Activated T-helper 1 cell treated with Interleukin-2 at 50 U/mL for 16 hours (primary cell): ENCODE data around the gene TMEM212.
"Not testable (repeated sequence)": the region's sequence is repeated elsewhere in the genome, so short reads cannot be mapped to it uniquely, and the experiment has no call there.

Experiments
- DNase-seq: peaks from one replicate; pipeline ENCODE4 v3.0.0-alpha.2; 2020; ENCODE audit warnings: low read depth

TMEM212 gene

GRCh38 chr3:171813278-171813896 lies 29.8 kb upstream of the TMEM212 start:
- DNase-seq = no peak

DNA sequence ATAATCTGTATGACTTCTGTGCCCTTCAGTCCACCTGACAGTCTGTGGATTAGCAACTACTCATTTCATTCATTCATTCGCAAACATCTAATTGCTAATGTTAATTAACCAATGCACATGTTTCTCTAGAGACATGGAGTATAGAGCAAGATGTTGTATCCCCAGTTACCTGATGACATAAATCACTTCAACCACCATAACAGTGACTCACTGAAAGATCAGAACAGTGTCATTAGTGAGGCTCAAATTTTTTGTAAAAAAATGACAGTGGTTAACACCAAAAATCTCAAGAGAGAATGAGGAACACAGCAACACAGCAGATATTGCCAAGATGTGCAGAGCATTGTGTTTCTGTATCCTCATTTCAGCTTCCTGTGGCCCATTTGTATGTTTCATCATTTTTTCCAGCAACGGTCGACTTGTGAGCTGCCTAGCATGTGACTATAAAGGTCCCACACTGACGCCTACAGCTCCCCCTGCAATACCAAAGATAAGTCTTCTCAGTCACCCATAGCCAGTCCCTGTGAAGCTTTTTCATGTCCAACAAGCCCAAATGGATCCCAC lies 29.2 kb upstream of the TMEM212 start:
- DNase-seq = no peak

DNA sequence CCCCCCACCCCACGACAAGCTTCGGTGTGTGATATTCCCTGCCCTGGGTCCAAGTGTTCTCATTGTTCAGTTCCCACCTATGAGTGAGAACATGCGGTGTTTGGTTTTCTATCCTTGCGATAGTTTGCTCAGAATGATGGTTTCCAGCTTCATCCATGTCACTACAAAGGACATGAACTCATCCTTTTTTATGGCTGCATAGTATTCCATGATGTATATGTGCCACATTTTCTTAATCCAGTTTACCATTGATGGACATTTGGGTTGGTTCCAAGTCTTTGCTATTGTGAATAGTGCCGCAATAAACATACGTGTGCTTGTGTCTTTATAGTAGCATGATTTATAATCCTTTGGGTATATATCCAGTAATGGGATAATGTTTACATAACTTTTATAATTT lies 28.5 kb upstream of the TMEM212 start:
- DNase-seq = not testable (repeated sequence)

- no peak for DNase-seq
Measured at GRCh38 chr3:171815973-171816595, 27.1 kb upstream of the TMEM212 start.

- DNase-seq = no peak
Measured at GRCh38 chr3:171817074-171817800, 25.9 kb upstream of the TMEM212 start.

DNA sequence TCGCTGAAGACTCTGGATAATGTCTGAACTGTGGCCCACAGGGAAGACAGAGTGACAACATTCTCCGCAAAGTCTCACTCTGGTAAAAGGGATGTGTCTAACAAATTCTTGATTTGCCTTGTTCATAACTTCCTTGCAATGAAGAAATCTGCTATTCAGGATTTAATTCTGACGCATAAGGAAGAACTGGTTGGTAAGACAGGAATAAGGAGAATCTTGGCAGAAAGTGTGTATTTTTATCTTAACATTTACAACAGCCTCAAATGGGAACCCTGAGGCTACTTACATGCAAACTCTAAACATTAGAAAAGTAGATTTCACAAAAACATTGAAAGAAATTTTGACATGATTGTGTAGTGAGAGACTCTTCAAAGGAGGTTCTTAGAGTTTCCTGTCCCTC lies 22.1 kb upstream of the TMEM212 start:
- DNase-seq = no peak

- no peak for DNase-seq
Measured at GRCh38 chr3:171821778-171822358, 21.3 kb upstream of the TMEM212 start.

DNA sequence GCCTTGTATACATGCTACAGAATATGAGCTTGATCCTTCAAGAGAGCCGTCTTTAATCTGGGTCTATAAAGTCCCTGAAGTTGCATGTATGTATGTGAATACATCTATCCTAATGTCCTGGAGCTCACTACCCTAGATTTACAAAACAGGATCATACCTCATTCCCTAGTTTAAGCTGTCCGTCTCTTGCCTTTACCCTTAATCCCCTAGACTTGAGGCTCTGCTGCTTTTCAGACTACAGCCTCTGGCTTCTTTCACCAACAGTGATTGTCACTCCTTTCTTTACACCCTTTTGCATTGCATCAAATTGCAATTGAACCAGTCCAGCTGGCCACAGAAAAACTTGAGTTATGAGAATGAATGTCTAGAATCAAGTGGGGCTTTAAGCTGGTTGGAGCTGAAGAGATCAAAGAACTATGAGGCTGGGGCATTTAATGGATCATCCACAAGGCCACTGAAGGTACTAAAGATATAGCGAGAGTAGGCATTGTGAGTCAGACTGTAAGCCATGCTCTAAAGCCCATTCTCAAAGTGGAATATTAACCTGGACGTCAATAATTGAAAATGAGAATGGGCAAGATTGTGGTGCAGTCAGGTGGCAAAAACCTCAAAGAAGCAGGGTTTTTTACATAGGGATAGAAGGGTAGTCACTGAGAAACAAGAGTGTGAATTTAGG lies 20.6 kb upstream of the TMEM212 start:
- no peak for DNase-seq

DNA sequence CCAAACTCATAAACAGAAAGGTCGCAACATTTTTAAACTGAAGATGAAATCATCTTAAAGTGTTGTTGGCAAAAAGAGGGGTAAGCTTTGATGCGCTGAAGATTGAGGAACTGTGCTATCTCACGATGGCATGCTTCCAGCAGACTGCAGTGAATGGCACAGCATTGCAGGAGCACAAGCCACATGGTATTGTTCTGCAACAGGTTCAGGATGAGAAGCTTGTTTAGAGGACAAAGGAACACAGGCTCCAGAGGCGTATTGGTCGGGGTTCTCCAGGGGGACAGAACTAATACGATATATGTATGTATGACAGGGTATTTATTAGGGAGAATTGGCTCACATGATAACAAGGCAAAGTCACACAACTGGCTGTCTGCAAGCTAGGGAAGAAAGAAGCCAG lies 19.0 kb upstream of the TMEM212 start:
- DNase-seq = no peak

- DNase-seq = no peak
Measured at GRCh38 chr3:171824824-171825221, 18.3 kb upstream of the TMEM212 start.

DNA sequence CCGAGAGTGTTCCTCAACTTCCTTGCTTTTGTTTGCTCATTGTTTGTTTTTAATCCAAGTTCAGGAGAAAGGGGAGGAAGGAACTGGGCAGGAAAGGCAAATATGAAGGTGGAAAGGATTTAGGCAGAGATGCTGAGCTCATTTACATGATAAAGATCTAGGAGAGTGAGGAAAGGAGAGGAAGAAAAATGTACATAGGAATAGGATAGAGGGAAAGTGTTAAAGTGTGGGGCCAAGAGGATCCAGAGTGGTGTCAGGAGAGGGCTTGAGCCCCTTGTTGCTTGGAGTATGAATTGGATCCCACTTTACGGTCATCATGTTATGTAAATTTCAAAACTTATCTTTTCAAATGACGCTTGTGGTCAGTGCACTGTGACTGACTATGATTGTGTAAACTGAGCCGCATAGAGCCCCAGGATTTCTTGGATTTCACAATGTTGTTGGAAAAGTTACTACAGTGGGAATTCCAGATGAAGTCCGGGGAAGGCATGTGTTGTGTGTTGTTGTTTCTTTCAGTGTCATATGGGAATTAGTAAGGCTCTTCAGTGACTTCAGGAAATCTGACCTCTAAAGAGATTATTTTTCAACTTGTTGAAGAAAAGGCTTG lies 17.8 kb upstream of the TMEM212 start:
- no peak for DNase-seq

- DNase-seq = no peak
Measured at GRCh38 chr3:171827385-171827784, 15.8 kb upstream of the TMEM212 start.

DNA sequence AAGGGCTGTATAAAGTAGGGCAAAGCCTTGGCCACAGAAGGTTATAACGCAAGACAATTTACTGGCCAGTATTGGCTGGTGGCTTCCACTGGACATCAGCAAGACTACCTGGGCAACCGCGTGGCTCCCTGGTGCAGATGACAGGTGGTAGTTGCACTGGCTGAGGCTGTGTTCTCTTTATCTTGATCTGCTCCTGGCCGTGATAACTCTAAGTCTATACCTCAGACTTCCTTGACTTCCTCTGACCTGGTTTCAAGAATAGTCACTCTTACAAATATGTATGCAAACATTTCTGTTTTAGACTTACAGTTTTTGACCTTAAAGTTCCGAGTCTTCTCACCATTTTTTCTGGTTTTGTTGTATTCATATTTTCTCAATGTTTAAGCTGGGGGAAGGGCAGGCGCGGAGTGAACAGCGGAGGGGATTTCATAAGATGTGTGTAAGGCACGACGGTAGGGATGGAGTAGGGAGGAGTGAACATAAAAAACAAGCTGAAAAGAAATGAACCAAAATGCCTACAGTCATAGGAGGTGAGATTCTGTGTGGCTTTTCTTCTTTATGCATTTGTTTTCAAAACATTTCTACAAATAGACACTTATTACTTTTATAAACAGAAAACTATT lies 15.2 kb upstream of the TMEM212 start:
- no peak for DNase-seq

DNA sequence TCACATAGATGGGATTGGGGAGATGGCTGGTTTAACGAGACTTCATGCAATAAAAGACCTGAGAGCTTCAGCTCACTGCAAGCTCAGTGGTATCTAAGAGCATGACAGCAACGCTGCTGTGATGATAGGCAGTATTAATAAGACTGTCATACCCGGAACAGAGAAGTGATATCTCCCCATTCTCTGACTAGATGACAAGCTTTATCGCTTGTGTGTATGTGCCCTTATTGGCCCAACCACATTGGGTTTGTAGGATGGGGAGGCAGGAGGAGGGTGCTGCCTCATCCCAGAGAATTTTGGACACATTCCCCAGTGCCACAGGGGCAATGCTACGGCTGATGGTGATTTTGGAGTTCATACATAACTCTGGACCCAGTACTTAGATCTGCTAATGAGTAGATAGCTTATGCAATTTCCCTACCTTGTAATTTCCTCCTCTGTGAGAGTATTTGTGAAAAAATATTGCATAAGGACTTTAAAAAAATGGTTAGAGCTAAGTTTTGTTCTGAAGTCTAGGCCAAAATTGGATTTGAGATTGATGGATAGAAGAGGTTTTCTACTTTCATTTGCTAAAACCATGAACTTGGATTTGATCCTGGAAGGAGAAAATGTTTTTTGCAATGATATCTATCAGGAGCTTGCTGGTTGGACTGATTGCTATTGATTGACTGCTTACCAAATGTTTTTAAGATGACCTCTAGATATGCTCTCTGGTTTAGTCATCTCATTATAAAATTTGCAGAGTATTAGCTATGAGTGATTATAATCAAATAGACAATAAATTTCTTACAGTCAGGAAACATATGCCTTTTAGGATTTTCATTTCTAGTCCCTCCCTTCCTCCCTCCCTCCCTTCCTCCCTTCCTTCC lies 14.0 kb upstream of the TMEM212 start:
- no peak for DNase-seq

- DNase-seq = no peak
Measured at GRCh38 chr3:171829841-171830517, 13.2 kb upstream of the TMEM212 start.

DNA sequence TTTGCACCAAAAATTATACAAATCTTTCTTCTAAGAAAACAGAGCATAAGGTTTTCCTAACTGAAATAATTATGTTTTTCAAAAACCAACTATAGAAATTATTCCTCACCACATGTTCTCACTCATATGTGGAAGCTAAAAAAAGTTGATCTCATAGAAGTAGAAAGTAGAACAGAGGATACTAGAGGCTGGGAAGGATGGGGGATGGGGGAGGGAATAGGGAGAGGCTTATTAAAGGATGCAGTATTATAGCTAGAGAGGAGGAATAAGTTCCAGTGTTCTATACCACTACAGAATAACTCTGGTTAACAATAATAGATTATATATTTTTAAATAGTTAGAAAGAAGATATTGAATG lies 12.7 kb upstream of the TMEM212 start:
- DNase-seq = no peak

- no peak for DNase-seq
Measured at GRCh38 chr3:171831936-171832335, 11.2 kb upstream of the TMEM212 start.

- DNase-seq = no peak
Measured at GRCh38 chr3:171832989-171833388, 10.2 kb upstream of the TMEM212 start.

GRCh38 chr3:171833789-171834460 lies 9.2 kb upstream of the TMEM212 start:
- DNase-seq = no peak
